ENCODE measurements around the gene PRKAG2. TPM values are rescaled to one million over a fixed set of nuclear protein-coding genes. Genes with fewer than 3 reads are reported as not detected.

Gene PRKAG2
- total RNA-seq, 1 donor from 2014 or later: 22.6 TPM

DNA sequence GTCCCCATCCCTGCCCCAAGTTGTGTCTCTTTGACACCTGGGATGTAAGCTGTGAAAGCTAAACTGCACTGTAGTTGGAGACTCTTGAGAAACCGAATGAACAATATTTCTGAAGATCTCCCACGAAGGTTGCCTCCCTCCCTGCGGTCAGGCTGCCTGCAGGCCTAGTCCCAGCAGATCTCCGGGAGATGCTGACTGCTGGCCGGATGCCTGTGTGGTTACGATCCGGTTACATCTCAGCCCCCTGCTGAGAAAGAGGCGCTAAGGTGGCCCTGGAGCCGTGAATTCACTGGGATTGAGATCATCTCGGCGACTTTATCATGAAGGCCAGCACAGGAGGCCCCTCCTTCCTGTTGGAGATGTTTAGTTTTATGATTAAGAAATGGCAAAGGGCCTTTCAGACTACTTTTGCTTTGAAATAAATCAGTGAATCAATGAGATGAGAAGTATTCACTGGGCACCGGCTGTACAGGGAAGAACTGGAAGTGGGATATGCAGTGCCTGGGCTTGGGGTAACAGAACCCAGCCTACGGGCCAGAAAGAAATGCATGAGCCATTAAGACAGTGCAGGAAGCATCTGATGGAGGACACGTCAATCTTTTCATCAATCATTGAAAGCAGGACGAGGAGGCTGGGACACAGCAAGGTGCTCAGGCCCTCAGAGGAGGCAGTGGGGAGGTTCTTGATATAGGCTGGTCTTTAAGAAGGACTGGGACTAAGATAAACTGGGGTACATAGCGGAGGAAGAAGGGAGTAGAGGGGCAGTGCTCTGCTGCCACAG lies 177.6 kb downstream of the PRKAG2 start:
- no peak for DNase-seq (ENCODE audit: low read depth)

DNA sequence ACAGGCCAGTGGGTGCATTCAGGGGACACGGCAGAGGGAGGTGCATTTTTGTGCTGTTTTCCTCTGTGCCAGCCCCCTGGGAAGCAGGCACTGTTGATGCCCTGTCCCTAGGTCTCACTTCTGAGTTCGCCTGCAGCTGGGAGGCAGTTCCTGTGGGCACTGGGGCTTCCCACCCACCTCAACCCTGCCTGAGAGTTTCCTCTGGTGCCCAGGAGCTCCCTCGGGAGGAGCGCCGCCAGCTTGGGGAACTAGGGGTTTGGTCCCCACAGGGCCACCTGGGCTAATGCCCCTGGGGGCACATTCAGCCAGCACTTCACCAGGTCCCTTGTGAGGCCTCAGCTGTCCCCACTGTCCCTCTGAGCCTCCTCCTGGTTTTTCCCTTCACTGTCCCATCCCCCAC lies 179.0 kb downstream of the PRKAG2 start:
- DNase-seq (ENCODE audit: low read depth): no peak

DNA sequence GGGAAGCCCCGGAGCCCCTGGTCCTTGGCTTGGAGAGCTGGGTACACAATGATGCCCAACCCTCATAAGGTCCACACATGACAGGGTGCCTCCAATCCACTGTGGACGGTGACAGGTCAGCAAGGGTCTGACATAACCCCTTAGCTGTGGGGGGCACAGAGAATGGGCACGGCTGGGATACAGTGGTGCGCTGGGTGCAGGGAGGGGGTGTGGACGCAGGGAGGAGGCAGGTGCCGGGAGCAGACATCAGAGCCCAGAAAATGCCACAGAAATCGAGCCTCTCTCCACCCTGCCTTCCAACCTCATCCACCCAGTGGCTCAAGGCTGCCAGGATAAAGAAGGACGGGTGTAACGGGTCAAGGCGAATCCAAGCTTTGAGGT lies 179.4 kb downstream of the PRKAG2 start:
- DNase-seq (ENCODE audit: low read depth): no peak

DNA sequence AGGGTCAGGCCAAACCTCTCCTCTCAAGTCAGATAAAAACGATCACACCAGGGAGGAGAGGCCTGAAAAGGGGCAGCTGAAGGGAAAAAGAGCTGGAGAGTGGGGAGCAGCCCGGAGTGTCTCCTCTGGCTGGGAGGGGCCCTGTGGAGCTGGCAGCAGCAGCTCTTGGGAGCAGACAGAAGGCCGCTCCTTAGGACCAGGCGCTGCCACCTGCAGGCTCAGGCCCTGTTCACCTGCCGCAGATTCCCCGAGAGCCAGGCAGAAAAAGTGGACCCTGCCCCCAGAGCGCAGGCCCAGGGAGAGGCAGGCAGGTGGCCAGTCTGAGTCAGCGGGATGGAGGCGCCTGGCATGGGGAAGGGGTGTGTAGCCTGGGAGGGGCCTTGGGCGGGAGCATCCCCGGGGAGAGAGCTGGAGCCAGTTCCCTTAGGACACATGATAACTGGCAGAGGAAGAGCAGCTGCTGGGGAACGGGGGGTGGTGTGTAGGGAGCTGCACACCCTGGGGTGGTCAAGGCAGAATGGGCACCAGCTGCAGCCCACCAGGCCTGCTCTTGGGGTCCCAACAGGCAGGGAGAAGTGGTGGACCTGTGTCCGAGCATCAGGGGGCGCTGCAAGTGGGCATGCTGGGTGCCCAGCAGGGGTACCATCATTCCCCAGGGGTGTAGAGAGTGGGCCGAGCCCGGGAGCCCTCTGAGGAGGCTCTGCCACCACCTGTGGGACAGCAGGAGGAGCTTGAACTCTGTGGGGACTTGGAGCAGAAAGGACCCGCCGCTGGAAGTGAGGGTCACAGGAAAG lies 180.0 kb downstream of the PRKAG2 start:
- peak; percentile 82 for DNase-seq (ENCODE audit: low read depth)

DNA sequence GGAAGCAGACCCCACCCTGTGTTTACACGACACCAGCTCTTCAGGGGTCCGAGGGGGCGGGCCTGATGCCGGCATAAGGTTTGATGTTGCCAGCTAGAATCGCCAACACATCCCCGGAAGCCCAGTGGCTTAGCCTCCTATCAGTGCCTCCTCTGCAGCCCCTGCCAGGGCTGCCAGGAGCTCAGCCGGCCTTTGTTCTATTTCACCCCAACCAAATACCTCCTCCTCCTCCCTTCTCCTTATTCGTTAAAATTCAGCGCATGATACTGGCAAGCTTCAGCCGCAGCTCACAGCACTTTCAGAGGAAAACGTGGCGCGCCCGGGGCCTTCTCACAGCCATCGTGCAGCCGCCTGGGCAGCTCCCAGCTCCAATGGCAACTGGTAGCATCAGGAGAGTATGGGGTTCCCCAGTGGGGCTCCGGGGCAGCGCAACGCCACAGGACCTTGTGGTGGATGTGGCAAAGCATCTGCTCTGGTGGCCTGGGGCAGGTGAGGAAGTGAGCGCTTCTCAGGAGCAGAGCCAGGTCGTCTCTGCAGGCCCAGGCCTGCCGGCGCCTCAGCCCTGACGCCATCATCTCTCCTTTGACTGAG lies 180.9 kb downstream of the PRKAG2 start:
- no peak for DNase-seq (ENCODE audit: low read depth)

DNA sequence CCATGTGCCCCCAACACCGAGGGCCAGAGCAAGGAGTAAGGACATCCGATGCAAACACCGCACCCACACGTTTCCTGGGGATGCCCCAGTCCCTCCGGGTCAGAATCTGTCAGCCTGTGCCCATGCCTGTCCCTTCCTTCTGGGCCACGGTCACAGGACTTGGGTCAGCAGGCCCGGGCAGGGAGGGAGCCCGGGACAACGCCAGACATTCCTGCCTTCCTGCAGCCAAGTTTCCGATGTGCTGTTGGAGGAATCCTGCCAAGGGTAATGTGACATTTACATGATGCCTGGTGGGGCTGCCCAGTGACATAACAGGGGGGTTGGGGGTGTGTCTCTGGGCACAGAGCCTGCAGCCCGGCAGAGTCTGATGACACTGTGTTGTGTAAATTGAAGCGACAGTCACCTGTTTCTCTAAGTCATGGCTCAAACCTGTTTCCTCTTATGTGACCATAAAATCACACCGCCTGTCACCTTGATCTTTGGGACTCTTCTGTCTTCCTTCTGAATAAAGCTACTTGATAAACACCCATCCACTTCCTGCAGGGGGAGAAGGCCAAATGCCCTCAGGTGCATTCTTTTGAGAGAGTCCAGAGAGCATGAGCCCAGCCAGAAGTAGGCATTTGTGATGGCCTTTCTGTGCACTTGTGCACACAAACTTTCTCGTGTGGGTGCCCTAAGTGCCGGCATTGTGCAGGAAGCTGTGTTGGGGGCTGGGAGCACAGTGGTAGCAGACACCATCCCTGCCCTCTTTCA lies 181.9 kb downstream of the PRKAG2 start:
- peak; percentile 58 for DNase-seq (ENCODE audit: low read depth)

DNA sequence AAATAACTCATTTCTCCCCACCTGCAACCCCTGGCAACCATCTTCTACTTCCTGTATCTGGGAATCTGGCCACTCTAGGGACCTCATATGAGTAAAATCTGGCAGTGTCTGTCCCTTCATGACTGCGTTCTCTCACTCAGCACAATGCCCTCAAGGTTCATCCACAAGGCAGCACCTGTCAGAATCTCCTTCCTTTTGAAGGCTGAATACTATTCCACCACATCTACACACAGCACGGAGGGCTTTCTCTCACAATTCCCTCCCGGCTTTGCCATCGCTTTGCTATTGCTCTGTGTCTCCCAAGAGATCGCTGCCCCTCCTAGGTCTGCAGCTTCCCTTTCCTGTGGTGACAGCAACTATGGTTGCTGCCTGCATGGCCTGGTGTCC lies 182.5 kb downstream of the PRKAG2 start:
- no peak for DNase-seq (ENCODE audit: low read depth)

DNA sequence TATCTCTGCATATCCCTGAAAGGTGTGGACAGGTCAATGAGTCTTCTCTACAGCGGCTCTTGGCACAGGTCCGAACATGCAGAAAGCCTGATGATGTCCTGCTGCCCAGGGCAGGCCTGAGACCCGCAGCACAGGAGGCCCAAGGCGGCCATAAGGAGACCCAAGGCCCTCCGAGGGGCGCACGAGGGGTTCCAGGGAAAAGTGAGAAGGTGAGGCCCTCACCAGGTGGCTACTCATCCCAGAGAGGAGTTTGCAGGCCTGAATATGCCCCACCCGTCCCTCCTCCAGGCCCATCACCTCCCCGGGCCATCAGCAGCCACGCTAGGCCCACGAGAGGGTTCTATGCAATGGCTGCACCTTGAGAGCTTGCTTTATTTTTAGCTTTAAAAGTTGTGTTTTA lies 183.8 kb downstream of the PRKAG2 start:
- no peak for DNase-seq (ENCODE audit: low read depth)

DNA sequence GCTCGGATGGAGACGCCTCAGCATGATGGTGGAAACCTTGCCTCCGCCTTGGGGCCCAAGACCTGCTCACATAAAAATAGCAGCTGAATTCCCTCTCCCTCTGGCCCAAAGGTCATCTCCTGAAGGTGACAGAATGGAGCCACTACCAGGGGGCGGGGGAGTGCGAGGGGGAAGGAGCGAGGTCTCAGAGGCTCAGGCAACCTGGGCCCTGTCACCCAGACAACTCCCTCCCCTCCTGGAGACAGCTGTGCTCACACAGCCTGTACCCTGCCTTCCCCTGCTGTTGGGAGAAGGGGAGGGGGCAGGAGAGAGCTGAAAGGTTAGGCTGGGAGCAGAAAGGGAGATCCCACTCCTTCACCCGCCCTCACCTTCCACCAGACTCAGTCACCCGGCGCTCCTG lies 184.2 kb downstream of the PRKAG2 start:
- no peak for DNase-seq (ENCODE audit: low read depth)

DNA sequence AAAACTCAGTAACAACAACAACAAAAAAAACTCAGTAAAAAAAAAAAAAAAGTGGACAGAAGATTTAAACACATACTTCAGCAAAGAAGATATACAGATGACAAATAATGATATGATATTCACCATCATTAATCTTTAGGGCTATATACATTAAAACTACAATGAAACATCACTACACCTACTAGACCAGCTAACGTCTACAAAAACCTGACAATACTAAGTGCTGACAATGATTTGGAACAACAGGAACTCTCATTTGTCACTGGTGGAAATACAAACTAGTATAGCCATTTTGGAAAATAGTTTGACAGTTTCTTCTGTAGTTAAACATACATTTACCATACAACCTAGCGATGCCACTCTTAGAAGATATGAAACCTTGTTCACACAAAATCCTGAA lies 185.5 kb downstream of the PRKAG2 start:
- no peak for DNase-seq (ENCODE audit: low read depth)

DNA sequence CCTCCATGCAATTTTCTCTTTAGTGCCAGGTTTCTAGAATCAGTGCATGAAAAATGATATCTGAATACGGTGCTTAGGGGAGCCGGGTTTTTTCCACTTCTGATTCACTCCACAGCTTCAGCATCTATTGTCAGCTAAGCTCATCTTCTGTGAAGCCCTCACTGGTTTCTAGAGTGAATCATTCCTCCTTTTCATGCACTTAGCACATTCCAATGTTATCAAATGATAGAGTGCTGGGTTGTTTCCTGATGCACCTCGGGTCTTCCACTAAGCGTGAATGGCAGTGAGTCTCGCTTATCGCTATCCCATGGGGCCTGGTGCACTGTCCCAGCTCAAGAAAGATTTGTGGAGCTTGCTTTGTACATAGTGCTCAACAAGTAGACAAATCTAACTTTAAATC lies 186.3 kb downstream of the PRKAG2 start:
- DNase-seq (ENCODE audit: low read depth): peak; percentile 30

DNA sequence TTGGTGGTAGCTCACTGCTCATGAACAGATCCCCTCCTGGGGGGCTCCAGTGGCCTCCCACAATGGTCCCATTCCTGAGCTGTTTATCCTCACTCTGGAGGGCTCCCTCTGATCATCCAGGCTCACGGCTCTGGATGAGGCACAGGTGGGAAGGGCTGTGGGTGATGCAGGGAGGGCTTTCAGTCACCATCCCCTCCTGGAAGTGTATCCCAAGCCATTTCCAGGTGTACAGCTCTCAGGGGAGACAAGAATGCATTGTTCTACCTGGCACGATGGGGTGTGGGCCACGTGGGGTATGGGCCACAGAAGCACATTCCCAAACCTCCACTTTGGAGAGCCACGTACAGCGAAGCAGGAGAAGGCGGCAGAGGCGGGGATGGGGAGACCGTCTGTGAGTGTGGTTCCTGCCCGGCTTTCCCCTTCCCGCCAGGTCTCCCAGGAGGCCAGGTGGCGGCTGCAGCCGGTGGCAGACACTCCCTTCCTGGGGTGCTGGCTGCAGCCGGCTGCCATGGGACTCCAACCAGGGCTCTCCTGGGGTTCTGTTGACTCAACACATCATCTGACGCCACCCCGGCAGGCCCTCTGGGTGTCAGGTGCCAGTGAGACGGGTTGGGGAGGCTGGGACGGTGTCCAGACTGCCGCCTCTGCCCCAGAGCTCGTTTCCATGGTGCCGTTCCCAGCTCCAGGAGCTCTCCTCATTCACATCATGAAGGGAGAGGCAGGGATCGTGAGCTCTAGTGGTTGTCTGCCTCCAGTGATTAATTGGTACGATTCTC lies 187.5 kb downstream of the PRKAG2 start:
- DNase-seq (ENCODE audit: low read depth): no peak

DNA sequence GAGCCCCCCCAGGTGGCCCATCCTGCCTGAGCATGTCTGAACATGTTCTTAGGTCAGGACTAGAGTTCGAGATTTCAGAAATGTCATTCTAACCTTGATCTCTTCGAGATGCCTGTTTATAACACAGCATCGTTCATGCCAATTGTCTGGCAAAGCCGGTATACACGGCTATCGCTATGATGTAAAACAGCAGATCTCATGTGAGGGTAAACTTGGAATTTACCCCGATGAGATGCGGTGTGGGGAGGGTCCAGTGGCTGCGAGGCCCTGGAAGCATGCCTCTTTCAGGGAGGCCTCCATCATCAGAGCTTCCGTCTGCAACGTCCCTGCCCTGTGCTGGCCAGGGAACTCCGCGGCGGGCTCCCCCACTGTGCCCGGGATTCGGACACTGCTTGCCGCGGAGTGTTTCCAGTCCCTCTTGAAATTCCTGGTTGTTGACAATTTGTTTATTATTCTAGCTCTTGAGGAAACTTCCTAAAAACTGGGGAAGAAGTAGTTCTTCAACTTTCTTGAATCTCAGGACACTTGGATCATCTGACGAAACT lies 188.6 kb downstream of the PRKAG2 start:
- no peak for DNase-seq (ENCODE audit: low read depth)

DNA sequence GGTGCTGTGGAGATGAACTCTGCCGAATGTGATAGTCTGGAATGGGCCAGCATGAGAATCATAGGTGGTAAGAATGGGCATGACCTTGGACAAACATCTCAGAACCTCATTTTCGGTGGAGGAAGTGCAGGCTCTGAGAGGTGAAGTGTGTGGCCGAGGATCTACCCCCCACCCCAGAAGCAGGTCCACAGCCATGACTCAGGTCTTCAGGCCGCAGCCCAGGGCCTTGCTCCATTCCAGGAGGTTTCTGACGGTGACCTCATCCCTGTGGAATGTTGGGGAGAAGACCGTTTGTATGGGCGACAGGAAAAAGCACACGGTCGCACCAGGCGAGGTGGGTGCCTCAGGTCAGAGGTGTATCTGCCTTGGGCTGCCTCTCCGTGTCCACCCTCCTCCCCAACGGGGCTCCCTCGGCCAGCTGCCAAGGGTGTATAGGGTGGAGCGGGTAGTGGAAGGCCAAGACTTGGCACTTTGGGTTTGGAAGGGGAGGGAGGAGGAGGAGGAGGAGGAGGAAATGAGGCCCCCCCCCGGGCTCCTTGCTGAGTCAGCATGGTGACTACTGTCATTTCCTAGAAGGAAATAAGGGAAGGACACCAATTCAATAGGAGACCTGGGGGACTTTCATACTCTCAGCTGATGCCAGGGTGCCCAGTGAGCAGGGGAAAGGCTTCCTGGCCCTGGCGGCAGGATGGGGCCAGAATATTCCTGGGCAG lies 189.2 kb downstream of the PRKAG2 start:
- DNase-seq (ENCODE audit: low read depth): peak; percentile 95

DNA sequence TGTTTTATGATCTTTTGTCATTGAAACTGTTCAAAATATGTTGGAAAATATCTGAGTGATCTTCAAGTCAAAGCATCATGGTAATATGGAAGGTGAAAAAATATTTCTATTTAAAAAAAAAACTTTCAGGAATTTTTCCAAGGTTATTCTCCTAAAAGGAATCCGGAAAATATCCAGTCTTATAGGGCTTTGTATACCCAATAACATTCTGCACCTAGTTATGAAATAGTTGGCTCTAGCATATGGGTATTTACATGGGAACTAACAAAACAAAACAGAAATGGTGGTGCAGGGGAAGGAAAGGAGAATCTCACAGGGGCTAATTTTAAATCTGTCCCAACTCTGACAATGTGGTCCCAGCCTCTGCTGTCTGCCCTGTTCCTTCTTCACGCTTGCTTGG lies 190.1 kb downstream of the PRKAG2 start:
- DNase-seq (ENCODE audit: low read depth): no peak

DNA sequence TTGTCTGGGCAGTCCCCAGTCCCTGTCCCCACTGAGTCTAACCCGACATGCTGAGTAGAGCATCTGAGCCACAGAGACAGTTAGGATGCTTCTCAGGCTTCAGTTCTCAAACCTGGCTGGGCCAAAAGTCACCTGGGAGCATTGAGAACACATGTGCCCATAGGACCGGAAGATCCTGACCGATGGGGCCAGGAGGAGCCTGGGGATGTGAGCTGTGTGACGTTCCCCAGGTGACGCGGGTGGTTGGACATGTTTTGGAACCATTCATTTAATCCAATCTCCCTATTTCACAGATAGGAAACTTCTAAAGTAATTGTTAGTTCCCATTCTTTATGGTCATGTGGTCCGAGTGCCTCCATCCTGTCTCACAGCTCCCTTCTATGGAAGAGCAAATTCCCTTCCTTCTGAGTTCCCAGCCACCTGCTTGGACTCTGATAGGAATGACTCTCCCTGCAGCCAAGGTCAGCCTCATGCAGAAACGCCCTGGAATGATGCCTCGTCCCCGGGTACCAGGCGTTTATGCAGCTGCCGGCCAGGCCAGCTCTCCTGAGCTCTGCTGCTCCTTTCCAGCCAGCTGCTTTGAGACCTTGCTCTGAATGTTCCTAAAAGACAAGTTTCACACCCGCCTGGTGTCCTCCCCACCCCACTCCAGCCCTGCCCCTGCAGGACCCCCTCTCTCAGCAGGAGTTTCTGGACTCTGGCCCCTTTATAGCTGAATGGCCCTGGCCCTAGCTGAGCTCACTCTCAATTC lies 190.7 kb downstream of the PRKAG2 start:
- peak; percentile 76 for DNase-seq (ENCODE audit: low read depth)

DNA sequence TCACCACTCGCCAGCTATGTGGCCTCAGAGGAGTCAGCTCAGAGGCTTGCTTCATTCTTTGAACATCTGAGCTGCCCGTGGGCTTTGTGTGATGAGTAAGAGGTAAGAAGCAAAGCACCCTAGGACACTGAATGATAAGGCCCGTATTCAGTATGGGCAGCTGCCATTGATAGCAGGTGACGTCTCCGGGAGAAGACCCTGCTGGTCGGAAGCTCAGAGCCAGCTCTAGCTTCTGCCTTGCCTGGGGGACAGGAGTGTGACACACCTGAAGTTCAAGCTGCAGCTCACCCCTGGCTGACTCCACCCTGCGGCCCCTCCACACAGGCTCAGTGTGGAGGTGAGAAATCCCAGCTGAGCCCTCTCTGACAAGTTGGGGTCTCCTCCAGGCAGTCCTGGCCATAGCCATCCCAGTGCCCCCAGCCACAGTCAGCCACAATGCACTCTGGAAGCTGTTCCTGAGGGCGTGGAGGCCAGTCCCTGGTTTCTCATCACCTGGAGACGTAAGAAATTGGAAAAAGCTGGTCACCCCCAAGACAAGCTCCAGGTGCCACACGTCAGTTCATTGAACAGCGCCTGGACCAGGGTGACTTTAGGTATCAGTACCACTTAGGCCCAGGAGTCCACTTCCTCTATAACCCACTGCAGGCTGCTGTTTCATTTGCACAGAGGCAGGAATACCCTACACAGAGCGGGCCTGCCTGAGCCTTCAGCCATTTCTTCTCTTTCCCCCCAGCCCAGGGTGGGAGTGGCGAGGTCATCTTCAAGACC lies 192.3 kb downstream of the PRKAG2 start:
- DNase-seq (ENCODE audit: low read depth): peak; percentile 83

Data from myocyte (in vitro differentiated cells).